SK-N-MC (cell line): ENCODE data around the gene SUN3.

Source experiments
- DNase-seq: peaks from one replicate; pipeline ENCODE4 v3.0.0-alpha.2; 2011; ENCODE audit warnings: low read depth, low spot score
- H3K27ac ChIP-seq: fragments of 200-600 bp; sonication (generic); 2 replicates; pipeline ENCODE4 v1.5.1; 2016; ENCODE audit warnings: mixed run types
- H3K36me3 ChIP-seq: fragments of 200-600 bp; sonication (generic); 2 replicates; pipeline ENCODE4 v1.6.1; 2017; ENCODE audit warnings: antibody characterized with exemption, low read length, mixed read lengths; ENCODE audit not compliant: insufficient read depth
- H3K4me3 ChIP-seq: fragments of 200-600 bp; sonication (generic); 2 replicates; pipeline ENCODE4 v1.5.1; 2016
- H3K9ac ChIP-seq: fragments of 200-600 bp; sonication (generic); 2 replicates; pipeline ENCODE4 v1.8.0; 2017; ENCODE audit warnings: mixed run types, mixed read lengths; ENCODE audit not compliant: insufficient read length
- H3K9me3 ChIP-seq: fragments of 200-600 bp; sonication (generic); 2 replicates; pipeline ENCODE4 v1.6.1; 2017; ENCODE audit warnings: low read depth, mild to moderate bottlenecking, antibody characterized with exemption, low read length, moderate library complexity, mixed read lengths
- EZH2 ChIP-seq: fragments of 200-600 bp; sonication (generic); IDR thresholded peaks from one replicate; pipeline ENCODE4 v1.6.1; 2017; ENCODE audit warnings: antibody characterized with exemption
- FOXP2 ChIP-seq: optimal IDR thresholded peaks from 2 replicates; pipeline ENCODE3; 2011; ENCODE audit warnings: mild to moderate bottlenecking, moderate library complexity; ENCODE audit not compliant: insufficient read depth; ENCODE audit errors: extremely low read length, control extremely low read depth
- POLR2AphosphoS5 ChIP-seq: IDR thresholded peaks from 2 replicates; pipeline ENCODE4 v1.6.1; 2012; ENCODE audit warnings: mild to moderate bottlenecking, low read depth, low read length, borderline replicate concordance

The SUN3 gene

GRCh38 chr7:47965456-47965855 lies 63.5 kb downstream of the SUN3 start:
- DNase-seq, result no peak
- H3K36me3 ChIP-seq, result peaks cover 79% of the 10 kb centered on the region
- no peak for TF ChIP-seq FOXP2
- TF ChIP-seq POLR2AphosphoS5, result no peak
- TF ChIP-seq EZH2, result no peak
- no peak overlapping the region for H3K27ac ChIP-seq
- H3K9me3 ChIP-seq, result no peaks in the 10 kb centered on the region
- H3K4me3 ChIP-seq, result no peak overlapping the region
- no peak overlapping the region for H3K9ac ChIP-seq

GRCh38 chr7:47962262-47962661 lies 66.6 kb downstream of the SUN3 start:
- Histone ChIP-seq H3K9ac (no peak overlapping the region), H3K36me3 (peaks cover 67% of the 10 kb centered on the region), H3K9me3 (no peaks in the 10 kb centered on the region), H3K4me3 (no peak overlapping the region), H3K27ac (no peak overlapping the region)
- no peak for DNase-seq
- no peak for TF ChIP-seq EZH2
- TF ChIP-seq POLR2AphosphoS5, result no peak
- TF ChIP-seq FOXP2, result no peak

GRCh38 chr7:47957156-47957555 lies 71.8 kb downstream of the SUN3 start:
- Histone ChIP-seq H3K36me3 (peaks cover 24% of the 10 kb centered on the region), H3K27ac (no peak overlapping the region), H3K9me3 (no peaks in the 10 kb centered on the region), H3K4me3 (no peak overlapping the region), H3K9ac (no peak overlapping the region)
- no peak for TF ChIP-seq POLR2AphosphoS5
- no peak for TF ChIP-seq FOXP2
- TF ChIP-seq EZH2, result no peak
- no peak for DNase-seq

- TF ChIP-seq FOXP2 (no peak), EZH2 (no peak), POLR2AphosphoS5 (no peak)
- Histone ChIP-seq H3K9me3 (no peaks in the 10 kb centered on the region), H3K4me3 (no peak overlapping the region), H3K36me3 (peaks cover 15% of the 10 kb centered on the region), H3K27ac (no peak overlapping the region), H3K9ac (no peak overlapping the region)
- no peak for DNase-seq
Observed at GRCh38 chr7:47956220-47956619, 72.7 kb downstream of the SUN3 start.

- no peak for DNase-seq
- no peaks in the 10 kb centered on the region for H3K9me3 ChIP-seq
- H3K36me3 ChIP-seq, result peaks cover 9% of the 10 kb centered on the region
- no peak overlapping the region for H3K4me3 ChIP-seq
- no peak for TF ChIP-seq EZH2
- no peak for TF ChIP-seq POLR2AphosphoS5
- no peak for TF ChIP-seq FOXP2
- no peak overlapping the region for H3K9ac ChIP-seq
- no peak overlapping the region for H3K27ac ChIP-seq
Observed at GRCh38 chr7:47954231-47954911, 74.5 kb downstream of the SUN3 start.

- H3K4me3 ChIP-seq, result no peak overlapping the region
- peaks cover 9% of the 10 kb centered on the region for H3K36me3 ChIP-seq
- no peak for DNase-seq
- no peak overlapping the region for H3K9ac ChIP-seq
- no peak overlapping the region for H3K27ac ChIP-seq
- TF ChIP-seq POLR2AphosphoS5 (no peak), FOXP2 (no peak), EZH2 (no peak)
- H3K9me3 ChIP-seq, result no peaks in the 10 kb centered on the region
Observed at GRCh38 chr7:47953822-47954221, 75.1 kb downstream of the SUN3 start.

GRCh38 chr7:47952224-47952623 lies 76.7 kb downstream of the SUN3 start:
- Histone ChIP-seq H3K4me3 (no peak overlapping the region), H3K36me3 (peaks cover 6% of the 10 kb centered on the region; the same call in 1 of the 2 replicates), H3K9me3 (no peaks in the 10 kb centered on the region), H3K27ac (no peak overlapping the region), H3K9ac (no peak overlapping the region)
- DNase-seq, result no peak
- TF ChIP-seq POLR2AphosphoS5 (no peak), EZH2 (no peak), FOXP2 (no peak)

GRCh38 chr7:47951374-47951773 lies 77.5 kb downstream of the SUN3 start:
- no peak overlapping the region for H3K27ac ChIP-seq
- no peak for DNase-seq
- TF ChIP-seq FOXP2, result no peak
- no peak for TF ChIP-seq EZH2
- no peak for TF ChIP-seq POLR2AphosphoS5
- no peak overlapping the region for H3K9ac ChIP-seq
- no peak overlapping the region for H3K4me3 ChIP-seq
- H3K9me3 ChIP-seq, result no peaks in the 10 kb centered on the region
- peaks cover 6% of the 10 kb centered on the region; the same call in 1 of the 2 replicates for H3K36me3 ChIP-seq

GRCh38 chr7:47950714-47951113 lies 78.2 kb downstream of the SUN3 start:
- no peak for DNase-seq
- TF ChIP-seq EZH2, result no peak
- no peak for TF ChIP-seq FOXP2
- no peak for TF ChIP-seq POLR2AphosphoS5

More at GRCh38 chr7:47950714-47951113, 78.2 kb downstream of the SUN3 start:
- peaks cover 6% of the 10 kb centered on the region; the same call in 1 of the 2 replicates for H3K36me3 ChIP-seq
- H3K9ac ChIP-seq, result no peak overlapping the region
- H3K27ac ChIP-seq, result no peak overlapping the region
- H3K9me3 ChIP-seq, result no peaks in the 10 kb centered on the region
- no peak overlapping the region for H3K4me3 ChIP-seq
